ENCODE measurements around the gene LHX4. TPM values are rescaled to one million over a fixed set of nuclear protein-coding genes. Genes with fewer than 3 reads are reported as not detected.

The LHX4 gene
- total and polyA plus RNA-seq, 4 donors, result 0.02 to 0.03 (median 0.02) TPM; not detected in 1

GRCh38 chr1:180241716-180242544 is 11.9 kb downstream of the LHX4 start:
- no peak for TF ChIP-seq CTCF (IDR thresholded peaks at IDR 0.05; ENCODE audit: control extremely low read depth, extremely low read depth)
- no peak overlapping the region for H3K9ac ChIP-seq (ENCODE audit: insufficient read depth in 1 of 2, low read length in 2 of 2)
- H3K4me1 ChIP-seq (ENCODE audit: control insufficient read depth in 5 of 5, insufficient read depth in 5 of 5, low read length in 5 of 5), result no peaks in the 10 kb centered on the region
- 69 to 76% methylated on average over 8 of the region's 8 CpGs for WGBS, 2 donors
- H3K27ac ChIP-seq (ENCODE audit: low read depth in 1 of 2, low read length in 1 of 2), result no peak overlapping the region
- H3K36me3 ChIP-seq (ENCODE audit: control insufficient read depth in 4 of 4, insufficient read depth in 4 of 4, low read length in 4 of 4), result no peaks in the 10 kb centered on the region
- DNase-seq (peak in 2 of 3 donors; percentile 23 to 36), ATAC-seq (ENCODE audit: insufficient read depth, low FRiP score) (no peak)
- peaks cover 0 to 1% (median 0%) of the 10 kb centered on the region in 4 donors for H3K9me3 ChIP-seq (ENCODE audit: control insufficient read depth in 4 of 4, insufficient read depth in 3 of 4, low read length in 3 of 4)
- H3K4me3 ChIP-seq, result no peak overlapping the region
- H3K27me3 ChIP-seq (ENCODE audit: control insufficient read depth in 3 of 3, insufficient read depth in 3 of 3, low read length in 2 of 3), result peaks cover 0 to 69% (median 59%) of the 10 kb centered on the region in 3 donors

- Histone ChIP-seq H3K27me3 (ENCODE audit: control insufficient read depth in 3 of 3, insufficient read depth in 3 of 3, low read length in 2 of 3) (peaks cover 0 to 52% (median 42%) of the 10 kb centered on the region in 3 donors), H3K9ac (ENCODE audit: insufficient read depth in 1 of 2, low read length in 2 of 2) (no peak overlapping the region), H3K27ac (ENCODE audit: low read depth in 1 of 2, low read length in 1 of 2) (no peak overlapping the region), H3K4me1 (ENCODE audit: control insufficient read depth in 5 of 5, insufficient read depth in 5 of 5, low read length in 5 of 5) (peaks cover 0 to 4% (median 0%) of the 10 kb centered on the region in 5 donors), H3K36me3 (ENCODE audit: control insufficient read depth in 4 of 4, insufficient read depth in 4 of 4, low read length in 4 of 4) (no peaks in the 10 kb centered on the region), H3K9me3 (ENCODE audit: control insufficient read depth in 4 of 4, insufficient read depth in 3 of 4, low read length in 3 of 4) (peaks cover 0 to 1% (median 0%) of the 10 kb centered on the region in 4 donors), H3K4me3 (no peak overlapping the region)
- DNase-seq (no peak), ATAC-seq (ENCODE audit: insufficient read depth, low FRiP score) (no peak)
- no peak for TF ChIP-seq CTCF (IDR thresholded peaks at IDR 0.05; ENCODE audit: control extremely low read depth, extremely low read depth)
- 86 to 90% methylated on average over 11 of the region's 11 CpGs for WGBS, 2 donors
Measured at GRCh38 chr1:180243517-180244221, 13.6 kb downstream of the LHX4 start.

- 84 to 91% methylated on average over 6 of the region's 6 CpGs for WGBS, 2 donors
- Histone ChIP-seq H3K4me1 (ENCODE audit: control insufficient read depth in 5 of 5, insufficient read depth in 5 of 5, low read length in 5 of 5) (peaks cover 0 to 9% (median 3%) of the 10 kb centered on the region in 5 donors), H3K36me3 (ENCODE audit: control insufficient read depth in 4 of 4, insufficient read depth in 4 of 4, low read length in 4 of 4) (no peaks in the 10 kb centered on the region), H3K9me3 (ENCODE audit: control insufficient read depth in 4 of 4, insufficient read depth in 3 of 4, low read length in 3 of 4) (peaks cover 0 to 2% (median 0%) of the 10 kb centered on the region in 4 donors), H3K27ac (ENCODE audit: low read depth in 1 of 2, low read length in 1 of 2) (no peak overlapping the region), H3K27me3 (ENCODE audit: control insufficient read depth in 3 of 3, insufficient read depth in 3 of 3, low read length in 2 of 3) (peaks cover 0 to 40% (median 32%) of the 10 kb centered on the region in 3 donors), H3K9ac (ENCODE audit: insufficient read depth in 1 of 2, low read length in 2 of 2) (no peak overlapping the region), H3K4me3 (no peak overlapping the region)
- ATAC-seq (ENCODE audit: insufficient read depth, low FRiP score) (no peak), DNase-seq (no peak)
- no peak for TF ChIP-seq CTCF (IDR thresholded peaks at IDR 0.05; ENCODE audit: control extremely low read depth, extremely low read depth)
Measured at GRCh38 chr1:180244840-180245239, 14.8 kb downstream of the LHX4 start.
